Epithelial cell of proximal tubule (primary cell): ENCODE results near the gene PPARA. TPM values are rescaled to one million over a fixed set of nuclear protein-coding genes. Genes with fewer than 3 reads are reported as not detected.
A peak's percentile ranks its signal among the peaks of the same experiment; 100 is the strongest.

ENCODE experiments used
- DNase-seq: peaks from one replicate; pipeline ENCODE4 v3.0.0-alpha.2; 2011; ENCODE audit warnings: low read depth
- H3K4me3 ChIP-seq: 2 replicates; pipeline ENCODE4 v1.5.1; 2011; ENCODE audit warnings: low read depth, mild to moderate bottlenecking, low read length
- total RNA-seq: library from RNA; depleted of rRNA; stranded (reverse); fragments of >200 nt; gene quantifications from 2 replicates; pipeline ENCODE4 v1.2.3, GENCODE V29; 2015
- TF ChIP-seq, protein P1 (sequence below): conservative IDR thresholded peaks from 2 replicates; pipeline ENCODE4 v1.5.1; 2012; ENCODE audit warnings: low read depth, mild to moderate bottlenecking, low read length

Gene PPARA
- total RNA-seq, 1 donor from 2014 or later = 18.5 TPM

GRCh38 chr22:46108564-46109473, 41.5 kb upstream of the PPARA start:
- DNase-seq = no peak
- H3K4me3 ChIP-seq = no peak overlapping the region
- TF ChIP-seq, protein P1, sequence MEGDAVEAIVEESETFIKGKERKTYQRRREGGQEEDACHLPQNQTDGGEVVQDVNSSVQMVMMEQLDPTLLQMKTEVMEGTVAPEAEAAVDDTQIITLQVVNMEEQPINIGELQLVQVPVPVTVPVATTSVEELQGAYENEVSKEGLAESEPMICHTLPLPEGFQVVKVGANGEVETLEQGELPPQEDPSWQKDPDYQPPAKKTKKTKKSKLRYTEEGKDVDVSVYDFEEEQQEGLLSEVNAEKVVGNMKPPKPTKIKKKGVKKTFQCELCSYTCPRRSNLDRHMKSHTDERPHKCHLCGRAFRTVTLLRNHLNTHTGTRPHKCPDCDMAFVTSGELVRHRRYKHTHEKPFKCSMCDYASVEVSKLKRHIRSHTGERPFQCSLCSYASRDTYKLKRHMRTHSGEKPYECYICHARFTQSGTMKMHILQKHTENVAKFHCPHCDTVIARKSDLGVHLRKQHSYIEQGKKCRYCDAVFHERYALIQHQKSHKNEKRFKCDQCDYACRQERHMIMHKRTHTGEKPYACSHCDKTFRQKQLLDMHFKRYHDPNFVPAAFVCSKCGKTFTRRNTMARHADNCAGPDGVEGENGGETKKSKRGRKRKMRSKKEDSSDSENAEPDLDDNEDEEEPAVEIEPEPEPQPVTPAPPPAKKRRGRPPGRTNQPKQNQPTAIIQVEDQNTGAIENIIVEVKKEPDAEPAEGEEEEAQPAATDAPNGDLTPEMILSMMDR = peak; percentile 29

- no peak for DNase-seq
- TF ChIP-seq, protein P1 = no peak
- no peak overlapping the region for H3K4me3 ChIP-seq
These were observed 40.8 kb upstream of the PPARA start for GRCh38 chr22:46109474-46110003.

DNA sequence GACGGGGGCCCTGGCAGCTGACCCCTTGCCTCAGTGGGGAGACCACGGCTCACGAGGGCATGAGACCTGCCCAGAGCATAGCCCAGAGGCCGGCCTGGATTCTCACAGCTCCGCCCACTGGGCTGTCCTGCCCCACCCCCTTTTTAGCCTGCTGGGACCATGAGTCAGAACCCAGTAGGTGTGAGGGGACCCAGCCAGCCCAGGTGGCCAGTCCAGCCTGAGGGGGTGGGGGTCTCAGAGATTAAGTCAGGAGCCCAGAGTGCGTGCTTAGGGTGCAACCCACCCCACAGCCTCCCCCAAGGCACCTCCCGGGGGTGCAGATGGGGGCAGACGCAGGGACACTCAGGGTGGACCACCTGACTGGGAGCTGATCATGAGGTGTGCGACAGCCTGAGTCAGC, 40.1 kb upstream of the PPARA start:
- DNase-seq = no peak
- TF ChIP-seq, protein P1 = no peak

GRCh38 chr22:46111645-46112306, 38.5 kb upstream of the PPARA start:
- TF ChIP-seq, protein P1 = no peak
- no peak overlapping the region for H3K4me3 ChIP-seq
- DNase-seq = no peak

More for the DNA sequence above, 40.1 kb upstream of the PPARA start:
- no peak overlapping the region for H3K4me3 ChIP-seq

DNA sequence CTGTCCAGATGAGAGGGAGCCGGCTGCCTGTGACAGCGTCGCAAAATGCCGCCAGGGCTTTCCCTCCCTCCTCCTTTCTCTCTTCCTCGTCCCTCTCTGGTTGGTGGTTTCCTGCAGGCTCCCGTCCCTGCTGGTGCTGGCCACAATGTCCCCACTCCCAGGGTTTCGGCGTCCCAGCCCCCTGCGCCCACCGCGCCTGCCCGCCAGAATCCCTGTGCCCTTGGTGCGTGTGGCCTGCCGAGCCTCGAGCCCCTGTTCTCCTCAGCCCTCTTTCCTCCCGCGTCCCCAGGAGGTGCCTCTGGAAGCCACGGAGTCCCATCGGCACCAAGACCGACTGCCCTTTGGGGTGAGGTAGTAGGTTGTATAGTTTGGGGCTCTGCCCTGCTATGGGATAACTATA, 37.9 kb upstream of the PPARA start:
- no peak for DNase-seq
- H3K4me3 ChIP-seq = no peak overlapping the region
- TF ChIP-seq, protein P1 = no peak

- H3K4me3 ChIP-seq = no peak overlapping the region
- DNase-seq = no peak
- TF ChIP-seq, protein P1 = no peak
These were observed 37.0 kb upstream of the PPARA start for GRCh38 chr22:46113110-46113909.
